Measurements from ENCODE around the gene RABGEF1.
"Not testable (repeated sequence)": the region's sequence is repeated elsewhere in the genome, so short reads cannot be mapped to it uniquely, and the experiment has no call there.

DNA sequence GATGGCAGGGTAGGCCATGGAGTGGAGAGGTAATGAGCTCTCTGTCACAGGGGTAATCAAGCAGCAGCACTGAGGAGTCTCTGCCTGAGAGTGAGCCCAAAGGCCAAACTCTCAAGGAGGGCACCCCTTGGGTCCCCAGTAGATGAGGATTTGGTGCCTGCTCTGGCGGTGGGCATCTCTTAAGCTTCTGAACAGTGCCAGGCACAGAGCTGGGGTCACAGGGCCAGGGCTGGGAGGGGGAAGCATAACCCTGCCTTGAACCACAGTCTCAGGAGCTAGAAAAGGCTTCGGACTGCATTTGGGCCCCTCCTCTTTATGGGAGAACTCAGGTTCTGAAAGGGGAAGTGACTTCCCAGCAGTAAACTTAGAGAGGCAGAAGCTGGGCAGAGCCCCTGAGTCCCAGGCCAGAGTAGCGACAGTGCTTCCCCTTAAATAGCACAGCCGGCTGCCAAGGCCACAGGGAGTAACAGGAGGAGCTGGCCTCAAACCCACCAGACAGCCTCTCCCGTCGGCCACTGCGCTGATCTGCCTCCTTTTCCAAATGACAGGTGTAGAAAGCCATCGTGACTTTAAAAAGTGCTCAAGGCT lies 76.8 kb downstream of the RABGEF1 start:
- not testable (repeated sequence) for TF ChIP-seq FOXM1, GABPA (IDR thresholded peaks at IDR 0.05; ENCODE audit: low read depth)
- TF ChIP-seq, protein P1, sequence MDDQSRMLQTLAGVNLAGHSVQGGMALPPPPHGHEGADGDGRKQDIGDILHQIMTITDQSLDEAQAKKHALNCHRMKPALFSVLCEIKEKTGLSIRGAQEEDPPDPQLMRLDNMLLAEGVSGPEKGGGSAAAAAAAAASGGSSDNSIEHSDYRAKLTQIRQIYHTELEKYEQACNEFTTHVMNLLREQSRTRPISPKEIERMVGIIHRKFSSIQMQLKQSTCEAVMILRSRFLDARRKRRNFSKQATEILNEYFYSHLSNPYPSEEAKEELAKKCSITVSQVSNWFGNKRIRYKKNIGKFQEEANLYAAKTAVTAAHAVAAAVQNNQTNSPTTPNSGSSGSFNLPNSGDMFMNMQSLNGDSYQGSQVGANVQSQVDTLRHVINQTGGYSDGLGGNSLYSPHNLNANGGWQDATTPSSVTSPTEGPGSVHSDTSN (IDR thresholded peaks at IDR 0.05): not testable (repeated sequence)
